ENCODE data around the gene ZGRF1. TPM values are rescaled to one million over a fixed set of nuclear protein-coding genes. Genes with fewer than 3 reads are reported as not detected.
A peak's percentile ranks its signal among the peaks of the same experiment; 100 is the strongest.

The ZGRF1 gene
- total and polyA plus RNA-seq, 9 of the 15 experiments (the other 6 are each of a cell fraction or from before 2014, with no cell fraction given), result 8.8 to 35.2 (median 22.0) TPM

MicroRNAs within 50 kb of the gene (microRNA counts, 767-probe panel; counts per million panel counts)
- microRNA hsa-miR-302a-3p, result 1,779 counts per million, percentile 46 among the panel's probes with 10 or more counts
- microRNA hsa-miR-302b-3p, result not detected
- not detected for microRNA hsa-miR-302c-3p
- microRNA hsa-miR-302d-3p, result 3,711 counts per million, percentile 78 among the panel's probes with 10 or more counts
- microRNA hsa-miR-367-3p, result not detected

Small RNA genes within 50 kb of the gene (microRNA-seq; reads per million reads assigned to microRNA genes)
- gene MIR302A (ENCODE audit: borderline microRNAs expressed) (not detected), gene MIR302B (ENCODE audit: borderline microRNAs expressed) (not detected), gene MIR302C (ENCODE audit: borderline microRNAs expressed) (not detected), gene MIR302D (ENCODE audit: borderline microRNAs expressed) (not detected), gene MIR367 (ENCODE audit: borderline microRNAs expressed) (not detected)

Small RNA genes within 50 kb of the gene (small RNA-seq; reads per million reads assigned to genes)
- gene MIR302A (not detected), gene MIR302C (not detected), gene MIR302D (not detected), gene MIR367 (not detected)

Other genes starting within 250 kb of the ZGRF1 start
- not detected in 2 replicates for gene NEUROG2, start 120.7 kb downstream of the ZGRF1 start, total RNA-seq (2014; rRNA removed)
- gene NEUROG2, start 120.7 kb downstream of the ZGRF1 start, total RNA-seq (2014; rRNA removed; fragmentation: Illumina TruSeq; extraction: Trizol), result not detected in 2 replicates
- gene NEUROG2, start 120.7 kb downstream of the ZGRF1 start, total RNA-seq (2015; rRNA removed; fragmentation: Illumina TruSeq; extraction: Trizol), result not detected in 2 replicates
- 0.07 TPM in 1 of 2 replicates, not detected in the other for gene NEUROG2, start 120.7 kb downstream of the ZGRF1 start, total RNA-seq (2021)
- 0.04 TPM in 1 of 2 replicates, not detected in the other for gene NEUROG2, start 120.7 kb downstream of the ZGRF1 start, polyA plus RNA-seq (2011; rRNA removed)
- gene NEUROG2, start 120.7 kb downstream of the ZGRF1 start, polyA plus RNA-seq (2014; fragmentation: Illumina TruSeq; extraction: Trizol), result not detected in 2 replicates
- gene NEUROG2, start 120.7 kb downstream of the ZGRF1 start, polyA plus RNA-seq (2014; fragmentation: Nextera tagmentation; extraction: Ambion mirVana), result not detected
- 0.04 and 0.07 TPM in 2 replicates for gene NEUROG2, start 120.7 kb downstream of the ZGRF1 start, polyA plus RNA-seq (2014; rRNA removed)
- gene LARP7, start 234 bp upstream of the ZGRF1 start, total RNA-seq (2014; rRNA removed), result 52.7 and 55.8 TPM in 2 replicates
- gene LARP7, start 234 bp upstream of the ZGRF1 start, total RNA-seq (2014; rRNA removed; fragmentation: Illumina TruSeq; extraction: Trizol), result 64.9 and 81.8 TPM in 2 replicates
- gene LARP7, start 234 bp upstream of the ZGRF1 start, total RNA-seq (2015; rRNA removed; fragmentation: Illumina TruSeq; extraction: Trizol), result 66.6 and 73.0 TPM in 2 replicates
- 30.1 and 32.4 TPM in 2 replicates for gene LARP7, start 234 bp upstream of the ZGRF1 start, total RNA-seq (2021)
- gene LARP7, start 234 bp upstream of the ZGRF1 start, polyA plus RNA-seq (2011; rRNA removed), result 23.7 and 30.5 TPM in 2 replicates
- gene LARP7, start 234 bp upstream of the ZGRF1 start, polyA plus RNA-seq (2014; fragmentation: Illumina TruSeq; extraction: Trizol), result 61.9 and 76.9 TPM in 2 replicates
- 10 to 100 TPM; 55.5 to 56.0 TPM for gene LARP7, start 234 bp upstream of the ZGRF1 start, polyA plus RNA-seq (2014; fragmentation: Nextera tagmentation; extraction: Ambion mirVana)
- 42.8 and 64.4 TPM in 2 replicates for gene LARP7, start 234 bp upstream of the ZGRF1 start, polyA plus RNA-seq (2014; rRNA removed)